ENCODE data around the gene TOR1B.

- TF ChIP-seq CTCF (IDR thresholded peaks at IDR 0.05; ENCODE audit: low read depth, low read length, poor library complexity, severe bottlenecking) (no peak), EZH2phosphoT487 (IDR thresholded peaks at IDR 0.05; ENCODE audit: borderline replicate concordance, low read length) (no peak)
These were observed 39.7 kb upstream of the TOR1B start for GRCh38 chr9:129762985-129763926.

All from DOHH2 (cell line).